Heart right ventricle (tissue), 16 donors: Measurements from ENCODE around the gene NIBAN1. TPM values are rescaled to one million over a fixed set of nuclear protein-coding genes. Genes with fewer than 3 reads are reported as not detected.

Source experiments
- ATAC-seq, 8 donors: fragments of 200-7000 bp; cut with Tn5 transposase; one replicate each; pipeline ENCODE4 v1.9.1; 2020; ENCODE audit warnings: mild to moderate bottlenecking in 8 of 8, moderate library complexity in 8 of 8, moderate number of reproducible peaks in 1 of 8
- DNase-seq, 2 donors: peaks; one replicate each; pipeline ENCODE4 v3.0.0-alpha.2; 2020
- H3K27ac ChIP-seq, 10 donors: fragments of 200-600 bp; sonication (generic) in 2 of 10; one replicate each; pipeline versions ENCODE4 v1.5.0 to v1.8.0; 2020 to 2022; ENCODE audit warnings: mild to moderate bottlenecking in 3 of 10
- H3K27me3 ChIP-seq, 7 donors: fragments of 200-600 bp; one replicate each; pipeline ENCODE4 v1.8.0; 2021 to 2022; ENCODE audit warnings: mild to moderate bottlenecking in 2 of 7
- H3K36me3 ChIP-seq, 9 donors: fragments of 200-600 bp; sonication (generic) in 1 of 9; one replicate each; pipeline versions ENCODE4 v1.5.0 to v1.8.0; 2020 to 2022; ENCODE audit warnings: mild to moderate bottlenecking in 2 of 9
- H3K4me1 ChIP-seq, 9 donors: fragments of 200-600 bp; sonication (generic) in 1 of 9; one replicate each; pipeline versions ENCODE4 v1.5.0 to v1.8.0; 2020 to 2022; ENCODE audit warnings: mild to moderate bottlenecking in 4 of 9
- H3K4me3 ChIP-seq, 10 donors: fragments of 200-600 bp; sonication (generic) in 2 of 10; one replicate each; pipeline versions ENCODE4 v1.5.0 to v1.8.0; 2020 to 2022; ENCODE audit warnings: mild to moderate bottlenecking in 7 of 10, moderate library complexity in 2 of 10
- H3K9me3 ChIP-seq, 11 donors: fragments of 200-600 bp in 10 of 11; sonication (generic) in 2 of 11; one replicate each; pipeline versions ENCODE4 v1.5.0 to v1.8.0; 2013 to 2022; ENCODE audit warnings: mild to moderate bottlenecking in 2 of 11, control low read depth in 1 of 11, moderate library complexity in 1 of 11
- WGBS, 2 donors: extraction: QIAGEN DNeasy Blood & Tissue Kit; methylation state at CpG; one replicate each; pipeline ENCODE4 v1.1.7; 2013; ENCODE audit warnings: inconsistent platforms in 1 of 2; 5-methylcytosine and 5-hydroxymethylcytosine counted together
- intact Hi-C, 10 donors: fragments of 100-400 bp; cut with DNase I; formaldehyde crosslinking; loops; one replicate each; pipeline versions ENCODE4 v1.11.1 to v1.14.2; 2022
- polyA plus RNA-seq, 2 donors: library from polyadenylated mRNA; stranded (reverse); fragments of 200-250 nt; gene quantifications; one replicate each; pipeline ENCODE4 v1.2.3, GENCODE V29; 2013
- total RNA-seq, 10 donors: library from RNA; stranded (reverse); fragmentation: NEBNext Ultra II Directional in 3 of 10; extraction: Animal tissue kit (Norgen Biotek cat#: 25700) in 3 of 10; gene quantifications; one replicate each; pipeline versions ENCODE4 v1.2.1 to v1.2.4, GENCODE V29; 2021 to 2023
- TF ChIP-seq, protein P1 (sequence below), 9 donors: fragments of 200-600 bp; sonication (generic) in 2 of 9; IDR thresholded peaks; one replicate each; pipeline versions ENCODE4 v1.5.0 to v1.8.0; 2021 to 2022; ENCODE audit warnings: antibody characterized with exemption in 9 of 9, mild to moderate bottlenecking in 5 of 9, moderate library complexity in 1 of 9
- donor health status: Arrhythmogenic right ventricular cardiomyopathy.
- donor health status: ischemic (EF 13 %, LVEDD 7.1; RV severe dilation, severe dysfunction).
- donor health status: healthy with polysubstance abuse.
- donor health status: DM: no; HTN: yes; CAD: no.
- donor health status: DM: no; HTN: no; CAD: no.
- donor health status: ischemic (EF 25% LVEDD 6.9; RV normal size, moderate dysfunction).
- donor health status: ischemic (EF 25% LVEDD 5.7; RV mildly dilated, moderate dysfunction).
- donor health status: healthy.
- donor health status: DM: yes; HTN: yes; CAD: no.
- donor health status: Ischemic cardiomyopathy.
- donor health status: ischemic (EF 35%, LVEDD 5.7; RV mildly dilated, moderate dysfunction).
- donor health status: nonischemic (EF 11% LVEDD 7.7; RV severe dilation, severe dysfunction).
- donor health status: DM: yes; HTN: yes; CAD: no.
- donor health status: PGD.
- donor health status: ischemic (EF 29% LVEDD 5.4; RV normal size, mild dysfunction).
- donor health status: nonischemic (EF 23%, LVEDD 6.1; RV moderate dilation, normal function).

NIBAN1 gene
- total and polyA plus RNA-seq, 12 donors: 46.6 to 601 (median 363) TPM

DNA sequence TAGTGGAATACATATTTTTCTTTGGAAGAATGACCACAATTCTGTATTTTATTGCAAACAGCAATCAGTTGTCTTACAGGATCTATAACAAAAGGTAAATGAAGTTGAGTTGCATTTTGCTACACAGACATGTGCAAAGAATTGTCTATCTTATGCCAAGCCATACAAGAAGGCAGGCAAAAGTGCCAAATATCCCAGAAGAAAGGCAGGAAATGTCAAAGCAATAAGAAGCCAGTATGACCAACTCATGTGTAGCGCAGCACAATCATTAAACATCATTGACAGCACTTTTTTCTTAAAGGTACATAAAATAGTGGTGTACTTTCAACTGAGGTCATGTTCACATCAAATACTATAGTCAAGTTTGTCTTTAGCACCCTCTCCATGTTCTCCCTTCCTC lies 42.7 kb downstream of the NIBAN1 start:
- Histone ChIP-seq H3K36me3 (peaks cover 0 to 10% (median 0%) of the 10 kb centered on the region in 9 donors), H3K27ac (peak overlapping the region in 1 of 10 donors; percentile 10), H3K4me3 (no peak overlapping the region), H3K27me3 (no peaks in the 10 kb centered on the region), H3K4me1 (peaks cover 0 to 69% (median 38%) of the 10 kb centered on the region in 9 donors), H3K9me3 (peaks cover 0 to 6% (median 0%) of the 10 kb centered on the region in 11 donors)
- DNase-seq (no peak), ATAC-seq (no peak)
- intact Hi-C loops: no loop called here
- WGBS, 2 donors: 67 to 69% methylated on average over 1 of the region's 1 CpG
- TF ChIP-seq, protein P1, sequence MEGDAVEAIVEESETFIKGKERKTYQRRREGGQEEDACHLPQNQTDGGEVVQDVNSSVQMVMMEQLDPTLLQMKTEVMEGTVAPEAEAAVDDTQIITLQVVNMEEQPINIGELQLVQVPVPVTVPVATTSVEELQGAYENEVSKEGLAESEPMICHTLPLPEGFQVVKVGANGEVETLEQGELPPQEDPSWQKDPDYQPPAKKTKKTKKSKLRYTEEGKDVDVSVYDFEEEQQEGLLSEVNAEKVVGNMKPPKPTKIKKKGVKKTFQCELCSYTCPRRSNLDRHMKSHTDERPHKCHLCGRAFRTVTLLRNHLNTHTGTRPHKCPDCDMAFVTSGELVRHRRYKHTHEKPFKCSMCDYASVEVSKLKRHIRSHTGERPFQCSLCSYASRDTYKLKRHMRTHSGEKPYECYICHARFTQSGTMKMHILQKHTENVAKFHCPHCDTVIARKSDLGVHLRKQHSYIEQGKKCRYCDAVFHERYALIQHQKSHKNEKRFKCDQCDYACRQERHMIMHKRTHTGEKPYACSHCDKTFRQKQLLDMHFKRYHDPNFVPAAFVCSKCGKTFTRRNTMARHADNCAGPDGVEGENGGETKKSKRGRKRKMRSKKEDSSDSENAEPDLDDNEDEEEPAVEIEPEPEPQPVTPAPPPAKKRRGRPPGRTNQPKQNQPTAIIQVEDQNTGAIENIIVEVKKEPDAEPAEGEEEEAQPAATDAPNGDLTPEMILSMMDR (IDR thresholded peaks at IDR 0.05): no peak

- no peak overlapping the region for H3K4me3 ChIP-seq
- WGBS, 2 donors: 76 to 81% methylated on average over 3 of the region's 3 CpGs
- H3K4me1 ChIP-seq: peaks cover 0 to 61% (median 33%) of the 10 kb centered on the region in 9 donors
- ATAC-seq (no peak), DNase-seq (no peak)
- H3K36me3 ChIP-seq: peaks cover 0 to 7% (median 0%) of the 10 kb centered on the region in 9 donors
- peak overlapping the region in 1 of 10 donors; percentile 21 for H3K27ac ChIP-seq
- intact Hi-C loops: no loop called here
- TF ChIP-seq, protein P1 (IDR thresholded peaks at IDR 0.05): no peak
- H3K27me3 ChIP-seq: no peaks in the 10 kb centered on the region
- H3K9me3 ChIP-seq: peaks cover 0 to 14% (median 0%) of the 10 kb centered on the region in 11 donors
Observed at GRCh38 chr1:184930645-184931044, 43.7 kb downstream of the NIBAN1 start.

- Histone ChIP-seq H3K36me3 (peaks cover 0 to 7% (median 0%) of the 10 kb centered on the region in 9 donors), H3K27ac (peak overlapping the region in 2 of 10 donors; percentile 21 to 49), H3K27me3 (no peaks in the 10 kb centered on the region), H3K9me3 (peaks cover 0 to 16% (median 0%) of the 10 kb centered on the region in 11 donors), H3K4me3 (no peak overlapping the region), H3K4me1 (peaks cover 0 to 56% (median 33%) of the 10 kb centered on the region in 9 donors)
- intact Hi-C loops: no loop called here
- peak in 2 of 8 donors; percentile 26 to 52 for ATAC-seq
- WGBS, 2 donors: 54 to 60% methylated on average over 4 of the region's 4 CpGs
- TF ChIP-seq, protein P1 (IDR thresholded peaks at IDR 0.05): no peak
- no peak for DNase-seq
Observed at GRCh38 chr1:184930232-184930631, 44.1 kb downstream of the NIBAN1 start.

DNA sequence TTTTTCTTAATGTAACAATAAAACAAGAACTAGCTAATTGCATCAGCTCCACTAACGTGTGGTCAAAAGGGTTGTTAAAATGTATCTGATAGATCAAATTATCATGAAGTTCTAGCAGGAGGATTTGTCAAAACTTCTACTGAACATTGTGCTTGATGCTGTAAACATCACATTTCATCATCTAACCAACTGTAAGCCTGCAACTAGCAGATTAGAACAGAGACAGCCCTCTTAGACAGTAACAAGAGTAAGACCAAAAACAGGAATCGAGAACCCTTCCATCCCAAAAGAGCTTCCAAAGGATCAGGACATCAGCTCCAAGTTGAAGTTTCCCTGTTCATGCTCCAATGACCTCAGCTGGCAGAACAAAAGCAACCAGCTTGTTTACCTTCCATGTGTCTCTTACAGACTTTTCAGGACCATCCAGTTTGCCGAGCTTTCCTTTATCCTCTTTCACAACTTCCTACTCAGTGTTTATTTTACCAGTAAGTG lies 44.6 kb downstream of the NIBAN1 start:
- DNase-seq: no peak
- 64 to 68% methylated on average over 3 of the region's 3 CpGs for WGBS, 2 donors
- Histone ChIP-seq H3K27ac (peak overlapping the region in 2 of 10 donors; percentile 21 to 49), H3K36me3 (peaks cover 0 to 7% (median 0%) of the 10 kb centered on the region in 9 donors), H3K27me3 (no peaks in the 10 kb centered on the region), H3K9me3 (peaks cover 0 to 20% (median 0%) of the 10 kb centered on the region in 11 donors), H3K4me3 (no peak overlapping the region), H3K4me1 (peaks cover 0 to 52% (median 33%) of the 10 kb centered on the region in 9 donors)
- intact Hi-C loops: no loop called here
- peak in 1 of 8 donors; percentile 21 for ATAC-seq
- TF ChIP-seq, protein P1 (IDR thresholded peaks at IDR 0.05): no peak
